DOHH2 (cell line): ENCODE measurements around the gene VEGFB.

Experiments
- H3F3A ChIP-seq: fragments of 200-600 bp; sonication (generic), shearing (Covaris generic); 2 replicates; pipeline ENCODE4 v1.6.0; 2016; ENCODE audit warnings: antibody characterized with exemption, mild to moderate bottlenecking; ENCODE audit not compliant: control insufficient read depth, insufficient read depth
- H3K27ac ChIP-seq: fragments of 200-600 bp; sonication (generic); 2 replicates; pipeline ENCODE4 v1.5.1; 2014; ENCODE audit warnings: low read depth, mild to moderate bottlenecking, low read length, moderate library complexity
- H3K27me3 ChIP-seq: fragments of 200-600 bp; sonication (generic); 2 replicates; pipeline ENCODE4 v1.6.1; 2014; ENCODE audit warnings: mild to moderate bottlenecking, low read length, mixed read lengths; ENCODE audit not compliant: control insufficient read depth
- H3K36me3 ChIP-seq: fragments of 200-600 bp; sonication (generic); 2 replicates; pipeline ENCODE4 v1.6.1; 2014; ENCODE audit warnings: mild to moderate bottlenecking, low read length, moderate library complexity, mixed read lengths; ENCODE audit not compliant: control insufficient read depth
- H3K4me1 ChIP-seq: fragments of 200-600 bp; sonication (generic); 2 replicates; pipeline ENCODE4 v1.6.1; 2014; ENCODE audit warnings: mild to moderate bottlenecking, low read length, mixed read lengths; ENCODE audit not compliant: control insufficient read depth
- H3K4me2 ChIP-seq: fragments of 200-600 bp; sonication (generic); 2 replicates; pipeline ENCODE4 v1.6.0; 2014; ENCODE audit warnings: mild to moderate bottlenecking, low read length, moderate library complexity
- H3K4me3 ChIP-seq: fragments of 200-600 bp; sonication (generic); 2 replicates; pipeline ENCODE4 v1.5.1; 2014; ENCODE audit warnings: mild to moderate bottlenecking, low read length, mixed read lengths
- H3K79me2 ChIP-seq: fragments of 200-600 bp; sonication (generic); 2 replicates; pipeline ENCODE4 v1.6.1; 2014; ENCODE audit warnings: mild to moderate bottlenecking, low read length, mixed read lengths; ENCODE audit not compliant: control insufficient read depth
- H3K9me2 ChIP-seq: fragments of 200-600 bp; sonication (generic); replicated peaks from 2 replicates; pipeline ENCODE4 v1.6.1; 2014; ENCODE audit warnings: mild to moderate bottlenecking, low read length, mixed read lengths; ENCODE audit not compliant: control insufficient read depth
- H3K9me3 ChIP-seq: fragments of 200-600 bp; sonication (generic); 2 replicates; pipeline ENCODE4 v1.6.1; 2014; ENCODE audit warnings: antibody characterized with exemption, low read length, mixed read lengths; ENCODE audit not compliant: control insufficient read depth, insufficient read depth
- H4K20me1 ChIP-seq: fragments of 200-600 bp; sonication (generic); 2 replicates; pipeline ENCODE4 v1.6.0; 2014; ENCODE audit warnings: low read depth, mild to moderate bottlenecking, antibody characterized with exemption, low read length, moderate library complexity; ENCODE audit not compliant: control insufficient read depth, insufficient read depth
- EZH2phosphoT487 ChIP-seq: fragments of 200-600 bp; sonication (generic); IDR thresholded peaks from 2 replicates; pipeline ENCODE4 v1.6.1; 2017; ENCODE audit warnings: borderline replicate concordance, mild to moderate bottlenecking, antibody characterized with exemption, low read length, moderate library complexity, mixed read lengths
- TF ChIP-seq, protein P1 (sequence below): fragments of 200-600 bp; sonication (generic); IDR thresholded peaks from one replicate; pipeline ENCODE4 v1.5.1; 2014; ENCODE audit warnings: antibody characterized with exemption, mild to moderate bottlenecking, low read depth, low read length; ENCODE audit not compliant: poor library complexity, severe bottlenecking

Gene VEGFB

DNA sequence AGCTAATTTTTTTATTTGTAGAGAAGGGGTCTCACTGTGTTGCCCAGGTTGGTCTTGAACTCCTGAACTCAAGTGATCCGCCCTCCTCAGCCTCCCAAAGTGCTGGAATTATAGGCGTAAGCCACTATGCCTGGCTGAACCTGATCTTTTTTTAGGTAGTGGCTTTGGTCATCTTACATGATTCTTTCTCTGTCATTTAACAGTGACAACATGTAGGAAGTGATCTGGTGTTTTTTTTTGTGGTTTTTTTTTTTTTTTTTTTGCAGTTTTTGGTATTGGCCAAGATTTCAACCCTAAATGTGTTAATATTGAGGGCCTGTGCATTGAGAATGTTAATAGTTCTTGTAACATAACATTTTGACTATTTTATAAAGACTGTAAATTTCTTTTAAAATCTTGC is 35.9 kb upstream of the VEGFB start:
- Histone ChIP-seq H3K9me3 (no peaks in the 10 kb centered on the region), H3K4me3 (no peak overlapping the region), H3K36me3 (peaks cover 91% of the 10 kb centered on the region), H3K4me1 (peaks cover 9% of the 10 kb centered on the region; the same call in 1 of the 2 replicates), H3K9me2 (no peaks in the 10 kb centered on the region), H3K27ac (no peak overlapping the region), H4K20me1 (no peaks in the 10 kb centered on the region), H3K4me2 (no peak overlapping the region), H3K27me3 (no peaks in the 10 kb centered on the region), H3F3A (peaks cover 11% of the 10 kb centered on the region), H3K79me2 (peaks cover 18% of the 10 kb centered on the region)
- TF ChIP-seq EZH2phosphoT487, result no peak
- TF ChIP-seq, protein P1, sequence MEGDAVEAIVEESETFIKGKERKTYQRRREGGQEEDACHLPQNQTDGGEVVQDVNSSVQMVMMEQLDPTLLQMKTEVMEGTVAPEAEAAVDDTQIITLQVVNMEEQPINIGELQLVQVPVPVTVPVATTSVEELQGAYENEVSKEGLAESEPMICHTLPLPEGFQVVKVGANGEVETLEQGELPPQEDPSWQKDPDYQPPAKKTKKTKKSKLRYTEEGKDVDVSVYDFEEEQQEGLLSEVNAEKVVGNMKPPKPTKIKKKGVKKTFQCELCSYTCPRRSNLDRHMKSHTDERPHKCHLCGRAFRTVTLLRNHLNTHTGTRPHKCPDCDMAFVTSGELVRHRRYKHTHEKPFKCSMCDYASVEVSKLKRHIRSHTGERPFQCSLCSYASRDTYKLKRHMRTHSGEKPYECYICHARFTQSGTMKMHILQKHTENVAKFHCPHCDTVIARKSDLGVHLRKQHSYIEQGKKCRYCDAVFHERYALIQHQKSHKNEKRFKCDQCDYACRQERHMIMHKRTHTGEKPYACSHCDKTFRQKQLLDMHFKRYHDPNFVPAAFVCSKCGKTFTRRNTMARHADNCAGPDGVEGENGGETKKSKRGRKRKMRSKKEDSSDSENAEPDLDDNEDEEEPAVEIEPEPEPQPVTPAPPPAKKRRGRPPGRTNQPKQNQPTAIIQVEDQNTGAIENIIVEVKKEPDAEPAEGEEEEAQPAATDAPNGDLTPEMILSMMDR, result no peak

DNA sequence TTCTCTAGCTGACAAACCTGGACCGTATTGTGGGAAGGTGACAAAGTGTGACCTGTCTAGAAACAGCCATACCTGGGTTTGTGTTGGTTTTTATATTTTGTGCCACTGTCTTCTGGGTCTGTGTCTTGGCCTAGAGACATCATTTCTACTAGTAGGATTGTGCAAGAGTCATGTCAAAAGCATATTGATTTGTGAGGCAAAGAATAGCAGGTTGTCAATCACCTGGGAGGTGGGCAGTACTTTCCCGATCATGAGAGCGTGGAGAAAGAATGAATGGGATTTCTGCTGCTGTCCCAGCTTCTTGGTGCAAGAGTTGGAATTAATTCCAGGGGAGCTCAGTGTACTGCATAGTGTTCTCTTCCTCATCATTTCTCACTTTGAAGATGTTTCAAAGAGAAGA is 32.8 kb upstream of the VEGFB start:
- Histone ChIP-seq H4K20me1 (no peaks in the 10 kb centered on the region), H3K27ac (no peak overlapping the region), H3K79me2 (peaks cover 6% of the 10 kb centered on the region), H3K27me3 (no peaks in the 10 kb centered on the region), H3K9me2 (no peaks in the 10 kb centered on the region), H3F3A (peaks cover 34% of the 10 kb centered on the region), H3K4me3 (no peak overlapping the region), H3K9me3 (no peaks in the 10 kb centered on the region), H3K36me3 (peaks cover 82% of the 10 kb centered on the region), H3K4me2 (no peak overlapping the region), H3K4me1 (peaks cover 39% of the 10 kb centered on the region)
- TF ChIP-seq EZH2phosphoT487, result no peak
- TF ChIP-seq, protein P1, result no peak

DNA sequence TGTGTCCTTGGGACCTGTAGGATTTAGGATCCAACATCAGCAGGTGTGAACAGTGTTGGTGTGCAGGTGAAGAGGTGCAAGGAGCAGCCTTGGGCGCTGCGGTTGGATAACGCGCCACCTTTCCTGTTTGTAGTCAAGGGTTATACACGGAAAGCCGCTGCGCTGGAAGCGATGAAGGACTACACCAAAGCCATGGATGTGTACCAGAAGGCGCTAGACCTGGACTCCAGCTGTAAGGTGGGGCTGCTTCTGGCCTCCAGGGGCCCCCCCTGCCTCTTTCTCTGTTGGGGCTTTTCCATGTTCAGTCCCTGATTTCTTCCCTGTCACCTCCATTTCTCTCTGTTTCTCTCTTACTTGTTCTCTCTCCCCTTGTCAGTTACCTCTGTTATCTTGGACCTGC is 31.4 kb upstream of the VEGFB start:
- Histone ChIP-seq H3K27ac (no peak overlapping the region; the same call in 1 of the 2 replicates), H3K4me3 (no peak overlapping the region), H3K36me3 (peaks cover 82% of the 10 kb centered on the region), H3K9me2 (no peaks in the 10 kb centered on the region), H3K9me3 (no peaks in the 10 kb centered on the region), H3F3A (peaks cover 34% of the 10 kb centered on the region), H3K79me2 (peaks cover 15% of the 10 kb centered on the region), H3K27me3 (no peaks in the 10 kb centered on the region), H4K20me1 (no peaks in the 10 kb centered on the region), H3K4me2 (no peak overlapping the region), H3K4me1 (peaks cover 53% of the 10 kb centered on the region)
- TF ChIP-seq, protein P1, result no peak
- TF ChIP-seq EZH2phosphoT487, result no peak
